22Rv1 (cell line): ENCODE data around the gene COL6A5.

Source experiments
- ZFX ChIP-seq: fragments of 450-650 bp; IDR thresholded peaks from 2 replicates; pipeline ENCODE4 v1.6.1; 2017; ENCODE audit warnings: antibody characterized with exemption, borderline replicate concordance
- TF ChIP-seq, protein P1 (sequence below): fragments of 450-650 bp; IDR thresholded peaks from 2 replicates; pipeline ENCODE4 v1.5.1; 2017; ENCODE audit warnings: mild to moderate bottlenecking

GRCh38 chr3:130420466-130420865 is 75.0 kb downstream of the COL6A5 start:
- TF ChIP-seq, protein P1, sequence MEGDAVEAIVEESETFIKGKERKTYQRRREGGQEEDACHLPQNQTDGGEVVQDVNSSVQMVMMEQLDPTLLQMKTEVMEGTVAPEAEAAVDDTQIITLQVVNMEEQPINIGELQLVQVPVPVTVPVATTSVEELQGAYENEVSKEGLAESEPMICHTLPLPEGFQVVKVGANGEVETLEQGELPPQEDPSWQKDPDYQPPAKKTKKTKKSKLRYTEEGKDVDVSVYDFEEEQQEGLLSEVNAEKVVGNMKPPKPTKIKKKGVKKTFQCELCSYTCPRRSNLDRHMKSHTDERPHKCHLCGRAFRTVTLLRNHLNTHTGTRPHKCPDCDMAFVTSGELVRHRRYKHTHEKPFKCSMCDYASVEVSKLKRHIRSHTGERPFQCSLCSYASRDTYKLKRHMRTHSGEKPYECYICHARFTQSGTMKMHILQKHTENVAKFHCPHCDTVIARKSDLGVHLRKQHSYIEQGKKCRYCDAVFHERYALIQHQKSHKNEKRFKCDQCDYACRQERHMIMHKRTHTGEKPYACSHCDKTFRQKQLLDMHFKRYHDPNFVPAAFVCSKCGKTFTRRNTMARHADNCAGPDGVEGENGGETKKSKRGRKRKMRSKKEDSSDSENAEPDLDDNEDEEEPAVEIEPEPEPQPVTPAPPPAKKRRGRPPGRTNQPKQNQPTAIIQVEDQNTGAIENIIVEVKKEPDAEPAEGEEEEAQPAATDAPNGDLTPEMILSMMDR, result no peak
- no peak for TF ChIP-seq ZFX
